ENCODE results near the gene TTR. TPM values are rescaled to one million over a fixed set of nuclear protein-coding genes. Genes with fewer than 3 reads are reported as not detected.

Gene TTR
- total and polyA plus RNA-seq, 2 donors (not counting 1 experiment from before 2014, with no cell fraction given) = not detected

DNA sequence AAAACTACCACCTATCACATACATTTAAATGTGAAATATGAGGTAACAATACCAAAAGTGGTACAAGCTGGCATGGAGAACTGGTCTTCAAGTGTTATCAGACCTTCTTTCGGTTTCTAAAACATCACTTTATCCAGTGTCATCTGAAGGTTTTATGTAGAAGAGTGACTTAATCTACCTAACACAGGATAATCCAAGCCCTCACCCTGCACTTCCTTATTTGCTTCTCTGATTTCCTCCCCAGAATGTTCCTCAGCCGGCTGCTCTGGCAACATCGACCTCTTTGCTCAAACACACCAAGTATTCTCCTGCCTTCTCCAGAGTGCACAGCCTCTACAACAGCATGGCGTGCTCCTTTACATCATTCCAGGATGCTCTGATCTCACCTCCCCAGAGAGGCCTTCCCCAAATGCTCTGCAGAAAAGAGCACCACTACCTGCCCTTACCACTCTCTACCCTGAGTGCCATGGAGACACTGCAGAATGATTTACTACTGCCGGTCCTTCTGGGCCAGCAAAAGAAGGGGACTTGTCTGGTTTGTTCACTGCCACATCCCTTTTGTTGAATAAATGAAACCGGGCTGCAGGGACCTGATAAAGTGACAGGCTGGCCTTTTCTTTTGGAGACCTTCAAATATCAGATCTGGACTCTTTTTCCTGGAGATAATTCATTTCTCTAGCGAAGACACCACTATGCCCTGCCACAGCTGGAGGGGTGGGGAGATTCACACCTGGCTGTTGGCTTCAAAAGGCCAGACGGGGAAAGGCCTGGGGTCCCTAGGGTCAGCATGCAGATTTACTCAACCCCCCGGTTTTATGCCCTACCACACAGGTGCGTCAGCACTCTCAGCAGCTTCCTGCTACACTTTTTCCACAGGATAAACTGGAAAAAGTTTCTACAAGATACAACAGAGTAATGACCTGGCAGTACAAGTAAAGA lies 42.0 kb downstream of the TTR start:
- Histone ChIP-seq H3K4me2 (ENCODE audit: extremely low read depth, insufficient read depth, low read length) (no peak overlapping the region), H3K27me3 (ENCODE audit: control insufficient read depth, insufficient read depth, low read length) (no peaks in the 10 kb centered on the region), H2AFZ (ENCODE audit: low read length) (no peak overlapping the region), H3K9me3 (ENCODE audit: control insufficient read depth, insufficient read depth, low read depth, low read length) (no peaks in the 10 kb centered on the region), H3K36me3 (ENCODE audit: control insufficient read depth, insufficient read depth, low read length) (no peaks in the 10 kb centered on the region), H3K27ac (ENCODE audit: insufficient read depth, low read length) (no peak overlapping the region), H4K20me1 (ENCODE audit: control insufficient read depth, extremely low read depth, insufficient read depth, low read length) (no peaks in the 10 kb centered on the region), H3K4me3 (replicated peaks in 1 of 4; ENCODE audit: control extremely low read depth in 1 of 4, insufficient read depth in 1 of 4, low read depth in 3 of 4, low read length in 4 of 4) (no peak overlapping the region), H3K4me1 (ENCODE audit: control insufficient read depth, extremely low read depth, insufficient read depth, low read length) (no peaks in the 10 kb centered on the region), H3K9ac (ENCODE audit: insufficient read depth, low read length) (no peak overlapping the region), H3K79me2 (ENCODE audit: control insufficient read depth, insufficient read depth, low read length) (no peaks in the 10 kb centered on the region)
- DNase-seq (ENCODE audit: low read depth in 2 of 2) = no peak
- no peak for TF ChIP-seq EZH2 (IDR thresholded peaks at IDR 0.05; ENCODE audit: low read length, missing control alignments)
- TF ChIP-seq, protein P1, sequence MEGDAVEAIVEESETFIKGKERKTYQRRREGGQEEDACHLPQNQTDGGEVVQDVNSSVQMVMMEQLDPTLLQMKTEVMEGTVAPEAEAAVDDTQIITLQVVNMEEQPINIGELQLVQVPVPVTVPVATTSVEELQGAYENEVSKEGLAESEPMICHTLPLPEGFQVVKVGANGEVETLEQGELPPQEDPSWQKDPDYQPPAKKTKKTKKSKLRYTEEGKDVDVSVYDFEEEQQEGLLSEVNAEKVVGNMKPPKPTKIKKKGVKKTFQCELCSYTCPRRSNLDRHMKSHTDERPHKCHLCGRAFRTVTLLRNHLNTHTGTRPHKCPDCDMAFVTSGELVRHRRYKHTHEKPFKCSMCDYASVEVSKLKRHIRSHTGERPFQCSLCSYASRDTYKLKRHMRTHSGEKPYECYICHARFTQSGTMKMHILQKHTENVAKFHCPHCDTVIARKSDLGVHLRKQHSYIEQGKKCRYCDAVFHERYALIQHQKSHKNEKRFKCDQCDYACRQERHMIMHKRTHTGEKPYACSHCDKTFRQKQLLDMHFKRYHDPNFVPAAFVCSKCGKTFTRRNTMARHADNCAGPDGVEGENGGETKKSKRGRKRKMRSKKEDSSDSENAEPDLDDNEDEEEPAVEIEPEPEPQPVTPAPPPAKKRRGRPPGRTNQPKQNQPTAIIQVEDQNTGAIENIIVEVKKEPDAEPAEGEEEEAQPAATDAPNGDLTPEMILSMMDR (conservative IDR thresholded peaks at IDR 0.05 in 1 of 2, IDR thresholded peaks at IDR 0.05 in 1 of 2; ENCODE audit: low read depth in 1 of 2, low read length in 2 of 2) = no peak

DNA sequence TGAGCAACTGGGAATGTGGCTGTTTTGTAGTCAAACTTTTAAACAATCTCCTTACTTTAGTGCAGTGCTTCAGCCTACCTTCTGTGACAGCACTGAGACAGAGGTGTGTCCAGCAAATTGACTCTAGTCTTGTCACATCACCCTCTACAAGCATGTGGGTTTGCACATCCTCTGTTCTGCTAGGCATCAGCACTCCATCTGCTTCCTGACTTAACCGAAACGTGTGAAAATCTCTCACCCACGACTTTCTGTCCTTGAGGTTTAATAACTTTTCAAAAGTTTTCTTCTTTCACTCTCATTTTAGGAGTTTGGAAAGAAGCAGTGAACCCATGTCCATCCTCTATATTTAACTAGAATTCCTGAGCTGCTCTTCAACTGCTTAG lies 42.6 kb downstream of the TTR start:
- no peaks in the 10 kb centered on the region for H3K27me3 ChIP-seq (ENCODE audit: control insufficient read depth, insufficient read depth, low read length)
- no peak overlapping the region for H3K4me2 ChIP-seq (ENCODE audit: extremely low read depth, insufficient read depth, low read length)
- TF ChIP-seq, protein P1 (conservative IDR thresholded peaks at IDR 0.05 in 1 of 2, IDR thresholded peaks at IDR 0.05 in 1 of 2; ENCODE audit: low read depth in 1 of 2, low read length in 2 of 2) = no peak
- TF ChIP-seq EZH2 (IDR thresholded peaks at IDR 0.05; ENCODE audit: low read length, missing control alignments) = no peak
- H3K27ac ChIP-seq (ENCODE audit: insufficient read depth, low read length) = no peak overlapping the region
- no peak overlapping the region for H2AFZ ChIP-seq (ENCODE audit: low read length)
- no peaks in the 10 kb centered on the region for H3K9me3 ChIP-seq (ENCODE audit: control insufficient read depth, insufficient read depth, low read depth, low read length)
- no peaks in the 10 kb centered on the region for H3K79me2 ChIP-seq (ENCODE audit: control insufficient read depth, insufficient read depth, low read length)
- no peaks in the 10 kb centered on the region for H3K4me1 ChIP-seq (ENCODE audit: control insufficient read depth, extremely low read depth, insufficient read depth, low read length)
- no peak for DNase-seq (ENCODE audit: low read depth in 2 of 2)
- H3K36me3 ChIP-seq (ENCODE audit: control insufficient read depth, insufficient read depth, low read length) = no peaks in the 10 kb centered on the region
- no peaks in the 10 kb centered on the region for H4K20me1 ChIP-seq (ENCODE audit: control insufficient read depth, extremely low read depth, insufficient read depth, low read length)
- no peak overlapping the region for H3K4me3 ChIP-seq (replicated peaks in 1 of 4; ENCODE audit: control extremely low read depth in 1 of 4, insufficient read depth in 1 of 4, low read depth in 3 of 4, low read length in 4 of 4)
- H3K9ac ChIP-seq (ENCODE audit: insufficient read depth, low read length) = no peak overlapping the region

DNA sequence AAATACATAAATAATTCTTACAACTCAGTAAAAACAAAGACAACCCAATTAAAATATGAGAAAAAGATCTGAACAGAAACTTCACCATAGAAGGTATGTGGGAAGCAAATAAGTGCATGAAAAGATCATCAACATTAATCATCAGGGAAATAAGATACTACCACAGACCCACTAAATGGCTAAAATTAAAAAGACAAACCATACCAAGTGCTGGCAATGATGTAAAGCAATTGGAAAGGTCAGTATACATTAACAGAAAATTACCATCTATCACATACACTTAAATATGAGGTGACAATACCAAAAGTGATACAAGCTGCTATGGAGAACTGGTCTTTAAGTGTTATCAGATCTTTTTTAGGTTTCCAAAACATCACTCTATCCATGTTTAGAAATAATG lies 44.7 kb downstream of the TTR start:
- no peaks in the 10 kb centered on the region for H4K20me1 ChIP-seq (ENCODE audit: control insufficient read depth, extremely low read depth, insufficient read depth, low read length)
- H3K27ac ChIP-seq (ENCODE audit: insufficient read depth, low read length) = no peak overlapping the region
- TF ChIP-seq EZH2 (IDR thresholded peaks at IDR 0.05; ENCODE audit: low read length, missing control alignments) = no peak
- TF ChIP-seq, protein P1 (conservative IDR thresholded peaks at IDR 0.05 in 1 of 2, IDR thresholded peaks at IDR 0.05 in 1 of 2; ENCODE audit: low read depth in 1 of 2, low read length in 2 of 2) = no peak
- H3K27me3 ChIP-seq (ENCODE audit: control insufficient read depth, insufficient read depth, low read length) = no peaks in the 10 kb centered on the region
- no peaks in the 10 kb centered on the region for H3K9me3 ChIP-seq (ENCODE audit: control insufficient read depth, insufficient read depth, low read depth, low read length)
- no peak overlapping the region for H3K4me2 ChIP-seq (ENCODE audit: extremely low read depth, insufficient read depth, low read length)
- no peaks in the 10 kb centered on the region for H3K4me1 ChIP-seq (ENCODE audit: control insufficient read depth, extremely low read depth, insufficient read depth, low read length)
- no peak overlapping the region for H3K9ac ChIP-seq (ENCODE audit: insufficient read depth, low read length)
- H3K36me3 ChIP-seq (ENCODE audit: control insufficient read depth, insufficient read depth, low read length) = no peaks in the 10 kb centered on the region
- DNase-seq (ENCODE audit: low read depth in 2 of 2) = no peak
- no peaks in the 10 kb centered on the region for H3K79me2 ChIP-seq (ENCODE audit: control insufficient read depth, insufficient read depth, low read length)
- H2AFZ ChIP-seq (ENCODE audit: low read length) = no peak overlapping the region
- H3K4me3 ChIP-seq (replicated peaks in 1 of 4; ENCODE audit: control extremely low read depth in 1 of 4, insufficient read depth in 1 of 4, low read depth in 3 of 4, low read length in 4 of 4) = no peak overlapping the region
